Esophagus muscularis mucosa (tissue), 4 donors: ENCODE results near the gene ZNF280A. TPM values are rescaled to one million over a fixed set of nuclear protein-coding genes. Genes with fewer than 3 reads are reported as not detected.

Experiments used
- DNase-seq: peaks from one replicate; pipeline ENCODE4 v3.0.0-alpha.2; 2017; ENCODE audit errors: extremely low spot score
- H3K27ac ChIP-seq, 4 donors: fragments of 200-600 bp; sonication (generic); replicated peaks in 1 of 4; 1 replicate in 3 of 4; 2 replicates in 1 of 4; pipeline ENCODE4 v1.5.1; 2016 to 2019; ENCODE audit warnings: mild to moderate bottlenecking in 1 of 4
- H3K27me3 ChIP-seq, 4 donors: fragments of 200-600 bp; sonication (generic); one replicate each; pipeline versions ENCODE4 v1.5.1 to v1.6.0; 2016 to 2019
- H3K36me3 ChIP-seq, 4 donors: fragments of 200-600 bp; sonication (generic); one replicate each; pipeline ENCODE4 v1.5.1; 2016 to 2019
- H3K4me1 ChIP-seq, 4 donors: fragments of 200-600 bp; sonication (generic); one replicate each; pipeline ENCODE4 v1.5.1; 2016 to 2019
- H3K4me3 ChIP-seq, 4 donors: fragments of 200-600 bp; sonication (generic); 1 replicate in 2 of 4; 2 replicates in 2 of 4; pipeline ENCODE4 v1.5.1; 2016 to 2019; ENCODE audit warnings: mild to moderate bottlenecking in 4 of 4, moderate library complexity in 1 of 4
- H3K9me3 ChIP-seq, 4 donors: fragments of 200-600 bp; sonication (generic); 1 replicate in 3 of 4; 2 replicates in 1 of 4; pipeline ENCODE4 v1.5.1; 2016 to 2019
- EP300 ChIP-seq: sonication (generic); formaldehyde crosslinking; IDR thresholded peaks from one replicate; pipeline ENCODE4 v1.6.1; 2017; ENCODE audit warnings: antibody characterized with exemption
- POLR2A ChIP-seq: fragments of 450-650 bp; IDR thresholded peaks from one replicate; pipeline ENCODE4 v1.6.1; 2017; ENCODE audit warnings: antibody characterized with exemption, moderate library complexity, mild to moderate bottlenecking, low read depth
- POLR2AphosphoS5 ChIP-seq, 2 donors: sonication (generic); formaldehyde crosslinking; IDR thresholded peaks; one replicate each; pipeline ENCODE4 v1.6.1; 2017; ENCODE audit warnings: antibody characterized with exemption in 2 of 2
- WGBS: methylation state at CpG from one replicate; pipeline ENCODE4 v1.1.5; 2018; 5-methylcytosine and 5-hydroxymethylcytosine counted together
- intact Hi-C: fragments of 100-400 bp; cut with DNase I; formaldehyde crosslinking; loops from one replicate; pipeline ENCODE4 v1.15.1; 2023
- total RNA-seq, 4 donors: library from RNA; depleted of rRNA; stranded (reverse); fragments of >200 nt; gene quantifications; one replicate each; pipeline versions ENCODE4 v1.1.0 to v1.2.1, GENCODE V29; 2016
- TF ChIP-seq, protein P1 (sequence below), 3 experiments: fragments of 200-600 bp in 2 of 3; fragments of 450-650 bp in 1 of 3; sonication (generic) in 2 of 3; IDR thresholded peaks; one replicate each; pipeline ENCODE4 v1.5.1; 2017 to 2019; ENCODE audit warnings: antibody characterized with exemption in 3 of 3, mild to moderate bottlenecking in 2 of 3, moderate library complexity in 1 of 3

Gene ZNF280A
- total RNA-seq, 4 donors from 2014 or later = not detected

- no peak for TF ChIP-seq EP300
- TF ChIP-seq, protein P1, sequence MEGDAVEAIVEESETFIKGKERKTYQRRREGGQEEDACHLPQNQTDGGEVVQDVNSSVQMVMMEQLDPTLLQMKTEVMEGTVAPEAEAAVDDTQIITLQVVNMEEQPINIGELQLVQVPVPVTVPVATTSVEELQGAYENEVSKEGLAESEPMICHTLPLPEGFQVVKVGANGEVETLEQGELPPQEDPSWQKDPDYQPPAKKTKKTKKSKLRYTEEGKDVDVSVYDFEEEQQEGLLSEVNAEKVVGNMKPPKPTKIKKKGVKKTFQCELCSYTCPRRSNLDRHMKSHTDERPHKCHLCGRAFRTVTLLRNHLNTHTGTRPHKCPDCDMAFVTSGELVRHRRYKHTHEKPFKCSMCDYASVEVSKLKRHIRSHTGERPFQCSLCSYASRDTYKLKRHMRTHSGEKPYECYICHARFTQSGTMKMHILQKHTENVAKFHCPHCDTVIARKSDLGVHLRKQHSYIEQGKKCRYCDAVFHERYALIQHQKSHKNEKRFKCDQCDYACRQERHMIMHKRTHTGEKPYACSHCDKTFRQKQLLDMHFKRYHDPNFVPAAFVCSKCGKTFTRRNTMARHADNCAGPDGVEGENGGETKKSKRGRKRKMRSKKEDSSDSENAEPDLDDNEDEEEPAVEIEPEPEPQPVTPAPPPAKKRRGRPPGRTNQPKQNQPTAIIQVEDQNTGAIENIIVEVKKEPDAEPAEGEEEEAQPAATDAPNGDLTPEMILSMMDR (IDR thresholded peaks at IDR 0.05) = no peak
- TF ChIP-seq POLR2A = no peak
- no peak for TF ChIP-seq POLR2AphosphoS5 (IDR thresholded peaks at IDR 0.05)
Measured at GRCh38 chr22:22554587-22555284, 34.7 kb upstream of the ZNF280A start.

GRCh38 chr22:22553735-22554586 is 33.9 kb upstream of the ZNF280A start:
- Histone ChIP-seq H3K9me3 (no peaks in the 10 kb centered on the region), H3K4me3 (no peak overlapping the region), H3K27ac (no peak overlapping the region), H3K27me3 (peaks cover 0 to 4% (median 0%) of the 10 kb centered on the region in 4 donors), H3K4me1 (no peaks in the 10 kb centered on the region), H3K36me3 (no peaks in the 10 kb centered on the region)
- WGBS = 63% methylated on average over 8 of the region's 8 CpGs
- DNase-seq = no peak
- TF ChIP-seq POLR2A (no peak), POLR2AphosphoS5 (IDR thresholded peaks at IDR 0.05) (no peak), EP300 (no peak)
- TF ChIP-seq, protein P1 (IDR thresholded peaks at IDR 0.05) = no peak
- intact Hi-C loops = no loop called here

More at GRCh38 chr22:22554587-22555284, 34.7 kb upstream of the ZNF280A start:
- Histone ChIP-seq H3K4me1 (no peaks in the 10 kb centered on the region), H3K27me3 (peaks cover 0 to 11% (median 0%) of the 10 kb centered on the region in 4 donors), H3K27ac (no peak overlapping the region), H3K4me3 (no peak overlapping the region), H3K36me3 (no peaks in the 10 kb centered on the region), H3K9me3 (no peaks in the 10 kb centered on the region)
- DNase-seq = no peak
- WGBS = 91% methylated on average over 4 of the region's 4 CpGs
- intact Hi-C loops = no loop called here

- Histone ChIP-seq H3K9me3 (no peaks in the 10 kb centered on the region), H3K27ac (no peak overlapping the region), H3K27me3 (no peaks in the 10 kb centered on the region), H3K4me1 (no peaks in the 10 kb centered on the region), H3K36me3 (no peaks in the 10 kb centered on the region), H3K4me3 (no peak overlapping the region)
- TF ChIP-seq POLR2A (no peak), POLR2AphosphoS5 (IDR thresholded peaks at IDR 0.05) (no peak), EP300 (no peak)
- TF ChIP-seq, protein P1 (IDR thresholded peaks at IDR 0.05) = no peak
- WGBS = 96% methylated on average over 1 of the region's 1 CpG
- DNase-seq = no peak
- intact Hi-C loops = no loop called here
Measured at GRCh38 chr22:22553141-22553540, 33.1 kb upstream of the ZNF280A start.

GRCh38 chr22:22552630-22553029 is 32.6 kb upstream of the ZNF280A start:
- intact Hi-C loops = no loop called here
- 75% methylated on average over 4 of the region's 4 CpGs for WGBS
- no peak for TF ChIP-seq POLR2A
- no peak for TF ChIP-seq EP300
- TF ChIP-seq, protein P1 (IDR thresholded peaks at IDR 0.05) = no peak
- TF ChIP-seq POLR2AphosphoS5 (IDR thresholded peaks at IDR 0.05) = no peak
- Histone ChIP-seq H3K27me3 (no peaks in the 10 kb centered on the region), H3K4me3 (no peak overlapping the region), H3K4me1 (no peaks in the 10 kb centered on the region), H3K9me3 (no peaks in the 10 kb centered on the region), H3K27ac (no peak overlapping the region), H3K36me3 (no peaks in the 10 kb centered on the region)
- no peak for DNase-seq
